Activated CD4-positive, alpha-beta T cell treated with anti-CD3 and anti-CD28 coated beads, Interleukin-2, amount 10 ng/mL, durations not matched to agents 24 days and 14 days (primary cell): Measurements from ENCODE around the gene ZNF764. TPM values are rescaled to one million over a fixed set of nuclear protein-coding genes. Genes with fewer than 3 reads are reported as not detected.
A peak's percentile ranks its signal among the peaks of the same experiment; 100 is the strongest.
"Not testable (repeated sequence)": the region's sequence is repeated elsewhere in the genome, so short reads cannot be mapped to it uniquely, and the experiment has no call there.

Experiments
- DNase-seq: peaks from one replicate; pipeline ENCODE4 v3.0.0; 2022
- H3K27ac Mint-ChIP-seq: one replicate; pipeline ENCODE4 v1.8.0; 2022; ENCODE audit warnings: mild to moderate bottlenecking, mixed read lengths
- H3K27me3 Mint-ChIP-seq: one replicate; pipeline ENCODE4 v1.8.0; 2022; ENCODE audit warnings: mixed read lengths
- H3K36me3 Mint-ChIP-seq: one replicate; pipeline ENCODE4 v1.8.0; 2022; ENCODE audit warnings: low read depth, mild to moderate bottlenecking, mixed read lengths
- H3K4me1 Mint-ChIP-seq: one replicate; pipeline ENCODE4 v1.8.0; 2021; ENCODE audit warnings: mixed read lengths
- H3K4me3 Mint-ChIP-seq: one replicate; pipeline ENCODE4 v1.8.0; 2022; ENCODE audit warnings: mild to moderate bottlenecking, moderate library complexity, mixed read lengths
- H3K9me3 Mint-ChIP-seq: one replicate; pipeline ENCODE4 v1.8.0; 2021; ENCODE audit warnings: mixed read lengths
- intact Hi-C: fragments of 100-400 bp; cut with micrococcal nuclease; formaldehyde crosslinking; loops from one replicate; pipeline ENCODE4 v1.15.1; 2023
- total RNA-seq: library from RNA; stranded (reverse); gene quantifications from 2 replicates; pipeline ENCODE4 v1.2.3, GENCODE V29; 2022

The ZNF764 gene
- total RNA-seq, 1 donor from 2014 or later, result 14.9 TPM

DNA sequence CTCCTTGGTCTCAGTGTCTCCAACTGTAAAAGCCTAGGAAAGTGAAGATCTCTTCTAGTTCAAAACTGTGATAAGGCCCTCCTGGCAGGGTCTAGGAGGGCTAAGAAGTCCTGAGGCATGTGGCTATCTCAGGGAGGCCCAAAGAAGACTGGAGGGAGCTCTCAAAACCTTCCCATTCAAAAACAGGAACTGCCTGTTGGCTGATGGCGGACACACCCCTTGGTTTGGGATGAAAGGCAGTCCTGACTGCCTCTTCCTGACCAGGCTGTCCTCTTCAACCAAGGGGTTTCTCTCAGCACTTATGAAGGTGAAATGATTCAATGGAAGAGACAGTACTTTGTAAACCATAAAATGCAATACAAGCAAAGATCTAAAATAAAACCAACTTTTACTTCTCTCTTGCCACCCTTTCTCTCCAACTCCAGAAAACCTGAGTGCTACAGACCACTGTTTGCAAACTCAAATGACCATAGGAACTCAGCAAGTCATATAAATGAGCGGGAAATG is 4.7 kb downstream of the ZNF764 start:
- Mint-ChIP-seq H3K9me3 (no peaks in the 10 kb centered on the region), H3K27ac (peak overlapping the region; percentile 92), H3K36me3 (peaks cover 30% of the 10 kb centered on the region), H3K4me3 (peak overlapping the region; percentile 46), H3K27me3 (no peaks in the 10 kb centered on the region), H3K4me1 (peaks cover 51% of the 10 kb centered on the region)
- DNase-seq, result no peak
- intact Hi-C loops, result no loop called here

DNA sequence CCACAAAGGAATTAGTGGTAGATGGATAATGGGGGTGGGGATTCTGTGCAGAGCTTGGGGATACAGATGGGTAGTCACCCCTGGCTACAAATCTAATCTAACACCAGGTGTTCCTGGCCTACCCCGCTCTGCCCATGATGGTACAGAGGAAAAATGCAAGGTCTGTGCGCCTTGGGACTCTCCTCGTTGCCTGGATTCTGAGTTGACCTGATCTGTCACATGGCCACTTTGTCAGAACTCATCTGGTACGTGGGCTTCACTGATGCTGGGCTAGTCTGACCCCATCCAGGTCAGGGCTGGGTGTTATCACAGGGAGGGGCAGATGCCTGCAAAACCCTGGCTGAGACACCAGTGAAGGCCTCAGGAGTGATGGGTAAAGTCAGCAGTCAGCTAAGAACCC is 5.2 kb downstream of the ZNF764 start:
- peaks cover 30% of the 10 kb centered on the region for H3K36me3 Mint-ChIP-seq
- H3K4me3 Mint-ChIP-seq, result peak overlapping the region; percentile 77
- no peak for DNase-seq
- no peaks in the 10 kb centered on the region for H3K9me3 Mint-ChIP-seq
- no peaks in the 10 kb centered on the region for H3K27me3 Mint-ChIP-seq
- intact Hi-C loops, result no loop called here
- peak overlapping the region; percentile 92 for H3K27ac Mint-ChIP-seq
- peaks cover 53% of the 10 kb centered on the region for H3K4me1 Mint-ChIP-seq

- intact Hi-C loops, result loop anchor here (1.0 kb wide), 1 partner anchor 17 kb away; the partner anchor contains the start of gene ZNF747
Measured at GRCh38 chr16:30551781-30552180, 6.4 kb downstream of the ZNF764 start.

DNA sequence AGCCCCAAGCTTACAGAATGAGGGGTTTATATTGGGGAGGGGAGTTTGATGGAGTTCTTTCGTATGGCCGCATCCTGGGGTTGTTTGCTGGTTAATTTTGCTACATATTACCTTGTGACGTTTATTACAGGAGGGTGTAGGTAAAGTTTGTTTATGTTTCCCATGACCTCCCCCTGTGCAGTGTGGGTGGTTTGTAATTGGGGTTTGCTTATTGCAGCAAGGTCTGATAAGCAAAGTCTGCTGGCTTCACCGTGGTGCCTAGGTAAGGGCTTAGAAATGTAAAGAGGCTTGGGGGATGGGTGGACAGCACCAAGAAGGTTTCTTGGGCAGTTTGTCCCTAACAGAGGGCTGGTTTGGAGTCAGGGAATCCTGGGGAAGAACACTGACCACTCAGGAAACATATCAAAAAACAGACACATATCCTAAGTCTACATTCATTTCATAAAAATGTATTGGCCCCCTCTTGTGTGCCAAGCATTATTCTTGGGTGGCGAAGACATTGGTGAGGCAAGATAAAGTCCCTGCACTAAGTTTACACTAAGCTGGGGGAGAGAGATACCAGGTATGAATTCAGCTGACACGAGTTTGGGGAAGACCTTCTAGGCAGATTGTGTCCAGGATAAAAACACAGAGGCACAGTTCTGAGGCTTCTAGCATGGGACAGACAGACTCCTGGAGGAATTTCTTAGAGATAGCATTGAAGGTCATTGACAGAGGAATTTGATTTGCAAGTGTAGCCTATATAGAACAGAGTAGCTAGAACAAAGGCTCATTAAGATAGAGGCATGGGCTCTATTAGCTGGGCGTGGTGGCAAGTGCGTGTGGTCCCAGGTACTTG is 9.5 kb downstream of the ZNF764 start:
- Mint-ChIP-seq H3K27ac (no peak overlapping the region), H3K4me1 (peaks cover 40% of the 10 kb centered on the region), H3K9me3 (no peaks in the 10 kb centered on the region), H3K4me3 (no peak overlapping the region), H3K27me3 (no peaks in the 10 kb centered on the region), H3K36me3 (peaks cover 14% of the 10 kb centered on the region)
- no peak for DNase-seq
- intact Hi-C loops, result no loop called here

More at GRCh38 chr16:30551781-30552180, 6.4 kb downstream of the ZNF764 start:
- DNase-seq, result peak; percentile 91
- H3K4me1 Mint-ChIP-seq, result peaks cover 51% of the 10 kb centered on the region
- H3K27me3 Mint-ChIP-seq, result no peaks in the 10 kb centered on the region
- H3K4me3 Mint-ChIP-seq, result peak overlapping the region; percentile 77
- no peaks in the 10 kb centered on the region for H3K9me3 Mint-ChIP-seq
- H3K27ac Mint-ChIP-seq, result peak overlapping the region; percentile 92
- H3K36me3 Mint-ChIP-seq, result peaks cover 28% of the 10 kb centered on the region

GRCh38 chr16:30546115-30546514 is 12.1 kb downstream of the ZNF764 start:
- no peaks in the 10 kb centered on the region for H3K36me3 Mint-ChIP-seq
- intact Hi-C loops, result no loop called here
- H3K4me3 Mint-ChIP-seq, result no peak overlapping the region
- no peaks in the 10 kb centered on the region for H3K27me3 Mint-ChIP-seq
- no peak overlapping the region for H3K27ac Mint-ChIP-seq
- no peaks in the 10 kb centered on the region for H3K9me3 Mint-ChIP-seq
- H3K4me1 Mint-ChIP-seq, result peaks cover 16% of the 10 kb centered on the region
- DNase-seq, result no peak

- H3K27ac Mint-ChIP-seq, result no peak overlapping the region
- H3K36me3 Mint-ChIP-seq, result peaks cover 7% of the 10 kb centered on the region
- H3K4me1 Mint-ChIP-seq, result peaks cover 6% of the 10 kb centered on the region
- H3K9me3 Mint-ChIP-seq, result no peaks in the 10 kb centered on the region
- no peaks in the 10 kb centered on the region for H3K27me3 Mint-ChIP-seq
- no peak for DNase-seq
- no peak overlapping the region for H3K4me3 Mint-ChIP-seq
- intact Hi-C loops, result no loop called here
Measured at GRCh38 chr16:30543067-30543466, 15.1 kb downstream of the ZNF764 start.

DNA sequence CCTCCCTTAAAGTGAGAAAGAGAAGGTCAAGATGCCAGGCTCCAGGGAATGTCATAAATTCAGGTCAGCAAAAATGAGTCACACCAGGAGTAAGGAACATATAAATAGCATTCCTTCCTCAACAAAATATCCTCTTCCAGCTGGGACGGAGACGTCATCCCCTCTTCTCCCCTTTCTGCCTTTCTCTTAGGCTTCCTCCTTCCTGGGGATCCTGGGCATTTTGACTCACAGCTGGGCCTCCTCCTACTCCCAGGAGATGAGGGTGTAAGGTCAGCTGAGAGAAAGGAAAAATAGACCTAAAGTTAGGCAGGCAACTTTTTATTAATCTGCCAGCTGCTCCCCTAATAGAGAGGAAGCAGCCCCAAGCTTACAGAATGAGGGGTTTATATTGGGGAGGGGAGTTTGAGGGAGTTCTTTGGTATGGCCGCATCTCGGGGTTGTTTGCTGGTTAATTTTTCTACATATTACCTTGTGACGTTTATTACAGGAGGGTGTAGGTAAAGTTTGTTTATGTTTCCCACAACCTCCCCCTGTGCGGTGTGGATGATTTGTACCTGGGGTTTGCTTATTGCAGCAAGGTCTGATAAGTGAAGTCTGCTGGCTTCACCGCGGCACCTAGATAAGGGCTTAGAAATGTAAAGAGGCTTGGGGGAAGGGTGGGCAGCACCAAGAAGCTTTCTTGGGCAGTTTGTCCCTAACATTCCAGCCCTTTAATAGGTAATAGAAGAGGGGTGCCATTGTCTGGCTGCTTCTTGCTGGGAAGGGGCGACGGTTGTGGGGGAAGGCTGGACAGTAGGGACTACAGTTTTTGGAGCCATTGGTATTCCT is 16.5 kb downstream of the ZNF764 start:
- H3K27me3 Mint-ChIP-seq, result no peaks in the 10 kb centered on the region
- no peak overlapping the region for H3K4me3 Mint-ChIP-seq
- H3K9me3 Mint-ChIP-seq, result no peaks in the 10 kb centered on the region
- no peak for DNase-seq
- peaks cover 12% of the 10 kb centered on the region for H3K36me3 Mint-ChIP-seq
- intact Hi-C loops, result no loop called here
- H3K4me1 Mint-ChIP-seq, result peaks cover 8% of the 10 kb centered on the region
- H3K27ac Mint-ChIP-seq, result no peak overlapping the region

DNA sequence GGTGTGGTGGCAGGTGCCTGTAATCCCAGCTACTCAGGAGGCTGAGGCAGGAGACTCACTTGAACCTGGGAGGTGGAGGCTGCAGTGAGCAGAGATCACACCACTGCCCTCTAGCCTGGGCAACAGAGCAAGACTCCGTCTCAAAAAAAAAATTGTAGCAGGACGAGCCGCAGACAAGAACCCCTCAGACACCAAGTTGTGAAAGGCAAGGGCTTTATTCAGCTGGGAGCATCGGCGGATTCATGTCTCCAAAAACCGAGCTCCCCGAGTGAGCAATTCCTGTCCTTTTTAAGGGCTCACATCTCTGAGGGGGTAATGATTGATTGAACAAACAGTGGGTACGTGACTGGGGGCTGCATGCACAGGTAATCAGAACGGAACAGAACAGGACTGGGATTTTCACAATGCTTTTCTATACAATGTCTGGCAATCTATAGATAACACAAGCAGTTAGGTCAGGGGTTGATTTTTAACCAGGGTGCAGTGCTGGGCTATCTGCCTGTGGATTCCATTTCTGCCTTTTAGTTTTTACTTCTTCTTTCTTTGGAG is 17.2 kb downstream of the ZNF764 start:
- Mint-ChIP-seq H3K4me1 (peaks cover 12% of the 10 kb centered on the region), H3K36me3 (peaks cover 18% of the 10 kb centered on the region)
- DNase-seq, H3K9me3 Mint-ChIP-seq, intact Hi-C loops, H3K4me3 Mint-ChIP-seq, H3K27ac Mint-ChIP-seq, H3K27me3 Mint-ChIP-seq: not testable (repeated sequence)

GRCh38 chr16:30539986-30540526 is 18.1 kb downstream of the ZNF764 start:
- Mint-ChIP-seq H3K36me3 (peaks cover 23% of the 10 kb centered on the region), H3K4me1 (peaks cover 16% of the 10 kb centered on the region)
- H3K9me3 Mint-ChIP-seq, intact Hi-C loops, H3K27ac Mint-ChIP-seq, H3K27me3 Mint-ChIP-seq, DNase-seq, H3K4me3 Mint-ChIP-seq: not testable (repeated sequence)

GRCh38 chr16:30539000-30539964 is 18.9 kb downstream of the ZNF764 start:
- Mint-ChIP-seq H3K36me3 (peaks cover 26% of the 10 kb centered on the region), H3K27ac (no peak overlapping the region), H3K4me3 (no peak overlapping the region), H3K9me3 (no peaks in the 10 kb centered on the region), H3K27me3 (no peaks in the 10 kb centered on the region), H3K4me1 (peaks cover 18% of the 10 kb centered on the region)
- DNase-seq, result no peak
- intact Hi-C loops, result no loop called here

GRCh38 chr16:30536391-30537024 is 21.7 kb downstream of the ZNF764 start:
- H3K27me3 Mint-ChIP-seq, intact Hi-C loops, H3K9me3 Mint-ChIP-seq, DNase-seq: not testable (repeated sequence)
- Mint-ChIP-seq H3K4me3 (peak overlapping the region; percentile 88), H3K4me1 (peaks cover 22% of the 10 kb centered on the region), H3K36me3 (peaks cover 35% of the 10 kb centered on the region), H3K27ac (peak overlapping the region; percentile 97)

DNA sequence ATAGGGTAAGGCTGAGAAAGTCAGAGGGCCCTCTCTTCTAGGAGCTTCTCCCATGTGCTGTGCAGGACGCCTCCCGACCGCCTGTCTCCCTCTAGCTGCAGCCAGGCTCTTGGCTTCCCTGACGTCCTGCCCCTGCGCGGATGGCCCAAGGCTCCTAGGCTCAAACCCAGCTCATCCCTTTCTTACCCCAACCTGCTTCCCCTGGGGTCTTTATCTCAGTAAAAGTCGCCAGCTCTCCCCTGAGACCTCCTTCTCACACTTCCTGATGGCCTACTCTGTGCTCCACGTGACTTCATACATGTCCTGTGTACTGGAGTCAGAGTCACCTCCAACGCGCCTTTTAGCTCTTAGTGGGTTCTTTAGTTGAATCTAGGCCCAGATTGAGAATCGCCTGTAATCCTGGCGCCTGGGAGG is 22.4 kb downstream of the ZNF764 start:
- peak overlapping the region; percentile 97 for H3K27ac Mint-ChIP-seq
- H3K4me3 Mint-ChIP-seq, result peak overlapping the region; percentile 88
- H3K27me3 Mint-ChIP-seq, result no peaks in the 10 kb centered on the region
- H3K36me3 Mint-ChIP-seq, result peaks cover 41% of the 10 kb centered on the region
- intact Hi-C loops, result loop anchor here (1.0 to 2.0 kb wide), 9 partner anchors 8 to 163 kb away; partner anchors contain the start of genes DCTPP1, FBRS, ITGAL and ZNF688
- H3K9me3 Mint-ChIP-seq, result no peaks in the 10 kb centered on the region
- peaks cover 23% of the 10 kb centered on the region for H3K4me1 Mint-ChIP-seq
- peak; percentile 89 for DNase-seq
